Ishikawa (cell line): ENCODE results near the gene DNASE1L3.

ENCODE experiments used
- CEBPB ChIP-seq: IDR thresholded peaks from 2 replicates; pipeline ENCODE4 v1.6.1; 2012
- CREB1 ChIP-seq: IDR thresholded peaks from 2 replicates; pipeline ENCODE4 v1.6.1; 2012; ENCODE audit warnings: low read depth
- EGR1 ChIP-seq: IDR thresholded peaks from 2 replicates; pipeline ENCODE4 v1.6.1; 2012
- EP300 ChIP-seq: IDR thresholded peaks from 2 replicates; pipeline ENCODE4 v1.6.1; 2012; ENCODE audit warnings: borderline replicate concordance
- FOXM1 ChIP-seq: IDR thresholded peaks from 2 replicates; pipeline ENCODE4 v1.6.1; 2012; ENCODE audit warnings: low read depth, borderline replicate concordance
- MAX ChIP-seq: IDR thresholded peaks from 2 replicates; pipeline ENCODE4 v1.6.1; 2012
- NFIC ChIP-seq: IDR thresholded peaks from 2 replicates; pipeline ENCODE4 v1.6.1; 2012
- RAD21 ChIP-seq: IDR thresholded peaks from 2 replicates; pipeline ENCODE4 v1.6.1; 2012; ENCODE audit warnings: low read depth
- REST ChIP-seq: IDR thresholded peaks from 2 replicates; pipeline ENCODE4 v1.6.1; 2012; ENCODE audit warnings: low read depth, mild to moderate bottlenecking
- TAF1 ChIP-seq: IDR thresholded peaks from 2 replicates; pipeline ENCODE4 v1.6.1; 2012; ENCODE audit warnings: low read depth, mild to moderate bottlenecking
- TCF12 ChIP-seq: IDR thresholded peaks from 2 replicates; pipeline ENCODE4 v1.6.1; 2012; ENCODE audit warnings: low read depth
- TEAD4 ChIP-seq: IDR thresholded peaks from 2 replicates; pipeline ENCODE4 v1.6.1; 2012
- USF1 ChIP-seq: IDR thresholded peaks from 2 replicates; pipeline ENCODE4 v1.6.1; 2012
- YY1 ChIP-seq: IDR thresholded peaks from 2 replicates; pipeline ENCODE4 v1.6.1; 2012; ENCODE audit warnings: low read depth
- ZBTB7A ChIP-seq: IDR thresholded peaks from 2 replicates; pipeline ENCODE4 v1.6.1; 2012; ENCODE audit warnings: low read depth

Gene DNASE1L3

GRCh38 chr3:58202917-58203360 is 7.8 kb downstream of the DNASE1L3 start:
- no peak for TF ChIP-seq RAD21
- no peak for TF ChIP-seq FOXM1
- TF ChIP-seq EGR1 = no peak
- TF ChIP-seq MAX = no peak

GRCh38 chr3:58200846-58201355 is 9.9 kb downstream of the DNASE1L3 start:
- TF ChIP-seq EP300 (no peak), CREB1 (no peak), NFIC (no peak), TAF1 (no peak), TCF12 (no peak), YY1 (no peak), MAX (no peak), CEBPB (no peak), RAD21 (no peak), EGR1 (no peak), TEAD4 (no peak), REST (no peak), USF1 (no peak), ZBTB7A (no peak), FOXM1 (no peak)

- TF ChIP-seq USF1 (0 out of 2 replicates have a peak, but pooled peaks have one; percentile 41), YY1 (no peak)
These were observed 10.6 kb downstream of the DNASE1L3 start for GRCh38 chr3:58200121-58200709.

- TF ChIP-seq FOXM1 (no peak), RAD21 (no peak)
These were observed 12.0 kb downstream of the DNASE1L3 start for GRCh38 chr3:58198804-58199203.

GRCh38 chr3:58198362-58198761 is 12.4 kb downstream of the DNASE1L3 start:
- no peak for TF ChIP-seq FOXM1
- TF ChIP-seq CEBPB = no peak
- TF ChIP-seq TCF12 = no peak
- no peak for TF ChIP-seq CREB1
- no peak for TF ChIP-seq YY1
- no peak for TF ChIP-seq TAF1
- no peak for TF ChIP-seq MAX
- TF ChIP-seq REST = no peak
- no peak for TF ChIP-seq USF1
- no peak for TF ChIP-seq EGR1
- TF ChIP-seq EP300 = no peak
- no peak for TF ChIP-seq ZBTB7A

- no peak for TF ChIP-seq RAD21
- no peak for TF ChIP-seq USF1
- TF ChIP-seq ZBTB7A = no peak
- no peak for TF ChIP-seq CEBPB
- TF ChIP-seq MAX = no peak
- TF ChIP-seq TAF1 = no peak
- TF ChIP-seq CREB1 = no peak
- TF ChIP-seq NFIC = no peak
- TF ChIP-seq FOXM1 = no peak
- TF ChIP-seq TEAD4 = no peak
- TF ChIP-seq EGR1 = no peak
- no peak for TF ChIP-seq EP300
- no peak for TF ChIP-seq TCF12
- TF ChIP-seq YY1 = no peak
- no peak for TF ChIP-seq REST
These were observed 13.2 kb downstream of the DNASE1L3 start for GRCh38 chr3:58197588-58197987.
